Liver (tissue), 9 donors: ENCODE results near the gene STPG4. TPM values are rescaled to one million over a fixed set of nuclear protein-coding genes. Genes with fewer than 3 reads are reported as not detected.

ENCODE experiments used
- DNase-seq: peaks from one replicate; pipeline ENCODE4 v3.0.0-alpha.2; 2017; ENCODE audit warnings: low spot score
- H3K27ac ChIP-seq, 2 donors: one replicate each; pipeline ENCODE4 v1.7.0; 2013; ENCODE audit warnings: inconsistent platforms in 2 of 2, low read length in 2 of 2, control low read depth in 1 of 2, low read depth in 1 of 2, mild to moderate bottlenecking in 1 of 2
- H3K27me3 ChIP-seq, 4 donors: one replicate each; pipeline versions ENCODE4 v1.6.1 to v1.7.0; 2013; ENCODE audit warnings: low read length in 3 of 4, inconsistent platforms in 1 of 4, mild to moderate bottlenecking in 1 of 4, moderate library complexity in 1 of 4; ENCODE audit not compliant: control insufficient read depth in 4 of 4, insufficient read depth in 4 of 4
- H3K36me3 ChIP-seq, 4 donors: one replicate each; pipeline versions ENCODE4 v1.6.1 to v1.7.0; 2013; ENCODE audit warnings: low read length in 3 of 4, mild to moderate bottlenecking in 3 of 4, low read depth in 1 of 4, moderate library complexity in 1 of 4; ENCODE audit not compliant: control insufficient read depth in 4 of 4, insufficient read depth in 3 of 4
- H3K4me1 ChIP-seq, 4 donors: one replicate each; pipeline versions ENCODE4 v1.6.1 to v1.7.0; 2013; ENCODE audit warnings: low read length in 3 of 4, mild to moderate bottlenecking in 3 of 4, moderate library complexity in 1 of 4; ENCODE audit not compliant: control insufficient read depth in 4 of 4, insufficient read depth in 4 of 4
- H3K4me3 ChIP-seq, 3 donors: one replicate each; pipeline versions ENCODE4 v1.6.1 to v1.7.0; 2013; ENCODE audit warnings: low read length in 3 of 3, control low read depth in 1 of 3, low read depth in 1 of 3, mild to moderate bottlenecking in 1 of 3
- H3K9ac ChIP-seq, 2 donors: one replicate each; pipeline ENCODE4 v1.7.0; 2013; ENCODE audit warnings: low read length in 2 of 2, mild to moderate bottlenecking in 2 of 2, moderate library complexity in 2 of 2, control low read depth in 1 of 2, low read depth in 1 of 2
- H3K9me3 ChIP-seq, 4 donors: one replicate each; pipeline versions ENCODE4 v1.6.1 to v1.7.0; 2013; ENCODE audit warnings: low read length in 3 of 4; ENCODE audit not compliant: control insufficient read depth in 4 of 4
- CTCF ChIP-seq: fragments of 150-350 bp; IDR thresholded peaks from 2 replicates; pipeline ENCODE4 v1.5.1; 2017; ENCODE audit warnings: improper control_type of control experiment, low read depth, low read length; ENCODE audit not compliant: missing input control
- EGR1 ChIP-seq, 2 donors: IDR thresholded peaks; 2 replicates each; pipeline ENCODE4 v1.6.1; 2016 to 2018; ENCODE audit warnings: antibody characterized with exemption in 2 of 2, low read depth in 2 of 2
- FOXA2 ChIP-seq: IDR thresholded peaks from 2 replicates; pipeline ENCODE4 v1.6.1; 2016; ENCODE audit warnings: antibody characterized with exemption
- GABPA ChIP-seq, 2 donors: IDR thresholded peaks in 1 of 2; conservative IDR thresholded peaks in 1 of 2; 2 replicates each; pipeline ENCODE4 v1.6.1; 2016; ENCODE audit warnings: antibody characterized with exemption in 2 of 2, mild to moderate bottlenecking in 1 of 2, moderate library complexity in 1 of 2
- HNF4A ChIP-seq, 2 donors: conservative IDR thresholded peaks; 2 replicates each; pipeline ENCODE4 v1.6.1; 2016; ENCODE audit warnings: antibody characterized with exemption in 2 of 2, mild to moderate bottlenecking in 2 of 2
- HNF4G ChIP-seq: IDR thresholded peaks from 2 replicates; pipeline ENCODE4 v1.6.1; 2016; ENCODE audit warnings: antibody characterized with exemption
- JUND ChIP-seq, 2 donors: IDR thresholded peaks; 2 replicates each; pipeline ENCODE4 v1.6.1; 2016; ENCODE audit warnings: antibody characterized with exemption in 2 of 2
- NR2F2 ChIP-seq: IDR thresholded peaks from 2 replicates; pipeline ENCODE4 v1.6.1; 2016; ENCODE audit warnings: antibody characterized with exemption
- RAD21 ChIP-seq, 2 donors: IDR thresholded peaks; 2 replicates each; pipeline ENCODE4 v1.6.1; 2016; ENCODE audit warnings: antibody characterized with exemption in 2 of 2, mild to moderate bottlenecking in 2 of 2
- REST ChIP-seq: IDR thresholded peaks from 2 replicates; pipeline ENCODE4 v1.6.1; 2016; ENCODE audit warnings: antibody characterized with exemption, mild to moderate bottlenecking
- SP1 ChIP-seq: IDR thresholded peaks from 2 replicates; pipeline ENCODE4 v1.6.1; 2018; ENCODE audit warnings: antibody characterized with exemption, mild to moderate bottlenecking
- TAF1 ChIP-seq: conservative IDR thresholded peaks from 2 replicates; pipeline ENCODE4 v1.6.1; 2016; ENCODE audit warnings: antibody characterized with exemption, mild to moderate bottlenecking
- YY1 ChIP-seq: IDR thresholded peaks from 2 replicates; pipeline ENCODE4 v1.6.1; 2016; ENCODE audit warnings: antibody characterized with exemption, mild to moderate bottlenecking
- ZBTB33 ChIP-seq: IDR thresholded peaks from 2 replicates; pipeline ENCODE4 v1.6.1; 2016; ENCODE audit warnings: antibody characterized with exemption
- WGBS: extraction: QIAGEN DNeasy Blood & Tissue Kit; methylation state at CpG from one replicate; pipeline ENCODE4 v1.1.7; 2013; 5-methylcytosine and 5-hydroxymethylcytosine counted together
- polyA plus RNA-seq, 2 donors: library from polyadenylated mRNA; stranded (reverse) in 1 of 2; unstranded in 1 of 2; fragments of 200-250 nt in 1 of 2; fragments of >200 nt in 1 of 2; fragmentation: Nextera tagmentation in 1 of 2; extraction: Ambion mirVana in 1 of 2; gene quantifications; one replicate each; pipeline versions ENCODE4 v1.2.1 to v1.2.3, GENCODE V29; 2013 to 2015
- total RNA-seq, 2 donors: library from RNA; depleted of rRNA; stranded (reverse); fragments of >200 nt; gene quantifications; one replicate each; pipeline ENCODE4 v1.2.3, GENCODE V29; 2014
- TF ChIP-seq, protein P1 (sequence below): IDR thresholded peaks from 2 replicates; pipeline ENCODE4 v1.6.1; 2016; ENCODE audit warnings: antibody characterized with exemption
- TF ChIP-seq, protein P2 (sequence below): IDR thresholded peaks from 2 replicates; pipeline ENCODE4 v1.6.1; 2016; ENCODE audit warnings: antibody characterized with exemption
- donor health status: healthy.
- donor health status: healthy.
- donor health status: healthy.
- donor health status: healthy.
- donor health status: healthy.

The STPG4 gene
- total and polyA plus RNA-seq, 4 donors = 0.25 TPM; not detected in 3

GRCh38 chr2:47193607-47194006 is 38.5 kb upstream of the STPG4 start:
- no peaks in the 10 kb centered on the region for H3K9me3 ChIP-seq
- no peak for TF ChIP-seq HNF4A (conservative IDR thresholded peaks at IDR 0.05)
- TF ChIP-seq NR2F2 = no peak
- no peak for TF ChIP-seq EGR1 (IDR thresholded peaks at IDR 0.05; ENCODE audit: low read depth in 2 of 2)
- TF ChIP-seq, protein P1, sequence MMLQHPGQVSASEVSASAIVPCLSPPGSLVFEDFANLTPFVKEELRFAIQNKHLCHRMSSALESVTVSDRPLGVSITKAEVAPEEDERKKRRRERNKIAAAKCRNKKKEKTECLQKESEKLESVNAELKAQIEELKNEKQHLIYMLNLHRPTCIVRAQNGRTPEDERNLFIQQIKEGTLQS = no peak
- TF ChIP-seq JUND (IDR thresholded peaks at IDR 0.05) = no peak
- no peak for TF ChIP-seq RAD21 (IDR thresholded peaks at IDR 0.05)
- no peak for TF ChIP-seq FOXA2
- TF ChIP-seq REST = no peak
- no peak for TF ChIP-seq HNF4G
- no peak for TF ChIP-seq TAF1
- TF ChIP-seq, protein P2, sequence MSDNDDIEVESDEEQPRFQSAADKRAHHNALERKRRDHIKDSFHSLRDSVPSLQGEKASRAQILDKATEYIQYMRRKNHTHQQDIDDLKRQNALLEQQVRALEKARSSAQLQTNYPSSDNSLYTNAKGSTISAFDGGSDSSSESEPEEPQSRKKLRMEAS = no peak
- TF ChIP-seq CTCF = no peak
- no peak for TF ChIP-seq SP1
- H3K4me1 ChIP-seq = peaks cover 4 to 25% (median 10%) of the 10 kb centered on the region in 4 donors
- H3K27ac ChIP-seq = peak overlapping the region in 1 of 2 donors; percentile 28
- no peaks in the 10 kb centered on the region for H3K27me3 ChIP-seq
- no peaks in the 10 kb centered on the region for H3K36me3 ChIP-seq
- no peak overlapping the region for H3K4me3 ChIP-seq
- no peak overlapping the region for H3K9ac ChIP-seq
- DNase-seq = no peak
- whole genome bisulfite sequencing = 81% methylated on average over 6 of the region's 6 CpGs

GRCh38 chr2:47190188-47190881 is 35.2 kb upstream of the STPG4 start:
- no peaks in the 10 kb centered on the region for H3K9me3 ChIP-seq
- H3K27ac ChIP-seq = no peak overlapping the region
- H3K4me1 ChIP-seq = peaks cover 3 to 16% (median 5%) of the 10 kb centered on the region in 4 donors
- no peak for DNase-seq
- no peaks in the 10 kb centered on the region for H3K27me3 ChIP-seq
- H3K36me3 ChIP-seq = no peaks in the 10 kb centered on the region
- no peak overlapping the region for H3K9ac ChIP-seq
- WGBS = 81% methylated on average over 1 of the region's 1 CpG
- peak; percentile 80 for TF ChIP-seq YY1
- TF ChIP-seq HNF4A (conservative IDR thresholded peaks at IDR 0.05) = peak; percentile 38 to 40
- TF ChIP-seq GABPA (IDR thresholded peaks at IDR 0.05 in 1 of 2, conservative IDR thresholded peaks at IDR 0.05 in 1 of 2) = no peak
- TF ChIP-seq NR2F2 = no peak
- TF ChIP-seq SP1 = peak; percentile 35
- peak in 1 of 2 donors; percentile 48 for TF ChIP-seq RAD21 (IDR thresholded peaks at IDR 0.05)
- TF ChIP-seq, protein P2 = peak; percentile 51
- peak in 1 of 2 donors; percentile 16 for TF ChIP-seq JUND (IDR thresholded peaks at IDR 0.05)
- peak; percentile 29 for TF ChIP-seq ZBTB33
- H3K4me3 ChIP-seq = no peak overlapping the region
